HepG2 (cell line): ENCODE measurements around the gene CHADL. TPM values are rescaled to one million over a fixed set of nuclear protein-coding genes. Genes with fewer than 3 reads are reported as not detected.

ENCODE experiments used
- ATF4 ChIP-seq, 2 experiments: fragments of 450-650 bp in 1 of 2; sonication (generic) in 1 of 2; formaldehyde crosslinking; IDR thresholded peaks; 2 replicates each; pipeline versions ENCODE4 v1.5.0 to v1.8.0; 2020 to 2022; ENCODE audit warnings: mild to moderate bottlenecking in 1 of 2, missing genetic modification reagents in 1 of 2
- FLYWCH1 ChIP-seq: sonication (generic); formaldehyde crosslinking; IDR thresholded peaks from 2 replicates; pipeline ENCODE4 v1.8.1; 2023; ENCODE audit warnings: mild to moderate bottlenecking, missing genetic modification reagents
- IRF2 ChIP-seq: IDR thresholded peaks from 2 replicates; pipeline ENCODE4 v1.6.1; 2018; ENCODE audit warnings: missing genetic modification reagents, missing compliant biosample characterization
- ISL2 ChIP-seq: sonication (generic); formaldehyde crosslinking; IDR thresholded peaks from 2 replicates; pipeline ENCODE4 v1.5.0; 2020; ENCODE audit warnings: missing genetic modification reagents
- MAFG ChIP-seq: sonication (generic); formaldehyde crosslinking; IDR thresholded peaks from 2 replicates; pipeline ENCODE4 v1.5.1; 2020; ENCODE audit warnings: mild to moderate bottlenecking, missing genetic modification reagents
- MYC ChIP-seq: sonication (generic); formaldehyde crosslinking; IDR thresholded peaks from 2 replicates; pipeline ENCODE4 v1.9.0; 2021; ENCODE audit warnings: missing genetic modification reagents, borderline replicate concordance
- RCOR2 ChIP-seq: IDR thresholded peaks from 2 replicates; pipeline ENCODE4 v1.6.1; 2016; ENCODE audit warnings: missing biosample characterization, missing genetic modification reagents
- RELA ChIP-seq: sonication (generic); formaldehyde crosslinking; IDR thresholded peaks from 2 replicates; pipeline ENCODE4 v1.4.0; 2020; ENCODE audit warnings: missing genetic modification reagents
- SIX4 ChIP-seq: sonication (generic); formaldehyde crosslinking; IDR thresholded peaks from 2 replicates; pipeline ENCODE4 v1.4.0; 2020; ENCODE audit warnings: missing genetic modification reagents
- SP5 ChIP-seq: IDR thresholded peaks from 2 replicates; pipeline ENCODE4 v1.6.1; 2016; ENCODE audit warnings: low read depth, borderline replicate concordance
- SRSF4 ChIP-seq: fragments of 200-400 bp; formaldehyde crosslinking; IDR thresholded peaks from one replicate; pipeline ENCODE4 v1.6.1; 2018; ENCODE audit warnings: mild to moderate bottlenecking, low read depth, low read length, moderate library complexity; ENCODE audit not compliant: poor library complexity, severe bottlenecking
- SYNCRIP ChIP-seq: fragments of 200-400 bp; formaldehyde crosslinking; IDR thresholded peaks from 2 replicates; pipeline ENCODE4 v1.6.1; 2018; ENCODE audit warnings: mild to moderate bottlenecking, low read depth, low read length; ENCODE audit not compliant: insufficient read depth
- THRA ChIP-seq: sonication (generic); formaldehyde crosslinking; IDR thresholded peaks from 2 replicates; pipeline ENCODE4 v1.4.0; 2020; ENCODE audit warnings: missing genetic modification reagents, borderline replicate concordance
- TSC22D2 ChIP-seq: sonication (generic); formaldehyde crosslinking; IDR thresholded peaks from 2 replicates; pipeline ENCODE4 v1.5.1; 2020; ENCODE audit warnings: missing genetic modification reagents, mild to moderate bottlenecking, borderline replicate concordance
- XBP1 ChIP-seq: sonication (generic); formaldehyde crosslinking; IDR thresholded peaks from 2 replicates; pipeline ENCODE4 v1.5.0; 2020; ENCODE audit warnings: missing genetic modification reagents
- ZNF143 ChIP-seq: sonication (generic); formaldehyde crosslinking; IDR thresholded peaks from 2 replicates; pipeline ENCODE4 v1.4.0; 2020; ENCODE audit warnings: missing genetic modification reagents
- ZNF318 ChIP-seq: sonication (generic); formaldehyde crosslinking; IDR thresholded peaks from 2 replicates; pipeline ENCODE4 v1.4.0; 2020; ENCODE audit warnings: mild to moderate bottlenecking, missing genetic modification reagents
- ZNF484 ChIP-seq: sonication (generic); formaldehyde crosslinking; IDR thresholded peaks from 2 replicates; pipeline ENCODE4 v1.5.1; 2020; ENCODE audit warnings: mild to moderate bottlenecking, low read depth, missing genetic modification reagents, borderline replicate concordance
- ZNF580 ChIP-seq: IDR thresholded peaks from 2 replicates; pipeline ENCODE4 v1.6.1; 2016; ENCODE audit warnings: low read depth, borderline replicate concordance
- ZNF792 ChIP-seq: IDR thresholded peaks from 2 replicates; pipeline ENCODE4 v1.6.1; 2016
- ZNF883 ChIP-seq: sonication (generic); formaldehyde crosslinking; IDR thresholded peaks from 2 replicates; pipeline ENCODE4 v1.5.1; 2020; ENCODE audit warnings: mild to moderate bottlenecking, missing genetic modification reagents; ENCODE audit errors: not compliant biosample characterization
- polyA plus RNA-seq, 8 experiments: library from polyadenylated mRNA; depleted of rRNA in 3 of 8; stranded (reverse) in 7 of 8; unstranded in 1 of 8; fragments of >200 nt; fragmentation: Illumina TruSeq in 4 of 8; extraction: Trizol in 4 of 8; gene quantifications; 2 replicates each; pipeline versions ENCODE4 v1.2.1 to v1.2.3, GENCODE V29; 2011 to 2016; ENCODE audit warnings: low read depth in 4 of 8, missing spikeins in 1 of 8, mixed read lengths in 1 of 8; ENCODE audit not compliant: insufficient read depth in 1 of 8
- total RNA-seq, 5 experiments: library from RNA; depleted of rRNA; stranded (reverse); fragments of >200 nt; fragmentation: Illumina TruSeq; extraction: Trizol; gene quantifications; 2 replicates each; pipeline ENCODE4 v1.2.3, GENCODE V29; 2016; ENCODE audit warnings: low read depth in 1 of 5

Gene CHADL
- total and polyA plus RNA-seq, 2 of the 13 experiments (the other 11 are each of a cell fraction or from before 2014, with no cell fraction given), result 2.8 to 8.1 TPM

GRCh38 chr22:41286639-41287091, 45.9 kb upstream of the CHADL start (continued):
- TF ChIP-seq MYC (CRISPR knock-in tag) (no peak), FLYWCH1 (CRISPR knock-in tag) (no peak), ZNF792 (0 out of 2 replicates have a peak, but pooled peaks have one; percentile 5), THRA (CRISPR knock-in tag) (peak; percentile 11; the same call in 1 of the 2 replicates), ISL2 (CRISPR knock-in tag) (no peak), MAFG (CRISPR knock-in tag) (no peak), ZNF580 (no peak), TSC22D2 (CRISPR knock-in tag) (0 out of 2 replicates have a peak, but pooled peaks have one; percentile 47), IRF2 (CRISPR knock-in tag) (no peak), RCOR2 (CRISPR knock-in tag) (no peak; the same call in 1 of the 2 replicates), XBP1 (CRISPR knock-in tag) (no peak), SIX4 (CRISPR knock-in tag) (no peak), ZNF318 (CRISPR knock-in tag) (no peak), ZNF484 (CRISPR knock-in tag) (no peak), SRSF4 (no peak), ZNF883 (CRISPR knock-in tag) (no peak), ZNF143 (CRISPR knock-in tag) (no peak), RELA (CRISPR knock-in tag) (0 out of 2 replicates have a peak, but pooled peaks have one; percentile 17), SYNCRIP (no peak), SP5 (CRISPR knock-in tag) (0 out of 2 replicates have a peak, but pooled peaks have one; percentile 24), ATF4 (CRISPR knock-in tag; IDR thresholded peaks at IDR 0.05) (no peak; a peak in 1 of 4 replicates)
